HepG2 (cell line): Measurements from ENCODE around the gene CAMKV. TPM values are rescaled to one million over a fixed set of nuclear protein-coding genes. Genes with fewer than 3 reads are reported as not detected.
A peak's percentile ranks its signal among the peaks of the same experiment; 100 is the strongest.

Experiments used
- ATAC-seq: fragments of 200-7000 bp; cut with Tn5 transposase; 3 replicates; pipeline ENCODE4 v1.9.1; 2020; ENCODE audit warnings: mild to moderate bottlenecking, moderate library complexity
- BruUV-seq: library from RNA; stranded (reverse); fragments of 400-500 nt; replicated peaks from 2 replicates; lab custom pipeline; 2021; lab: Mats Ljungman, UMichigan
- CTCF ChIA-PET: fragments of 300-600 bp; formaldehyde crosslinking; extraction: SDS; loops from one replicate; lab custom pipeline; 2021; ENCODE audit warnings: low total read pairs, inconsistent platforms, low intra/inter-chr PET ratio; lab: Yijun Ruan, JAX
- POLR2A ChIA-PET: fragments of 350-600 bp; sonication (Branson Sonifier 250); formaldehyde crosslinking; loops from one replicate; lab custom pipeline; 2020; ENCODE audit warnings: antibody characterized with exemption, inconsistent platforms; lab: Yijun Ruan, JAX
- DNase-seq: peaks from one replicate; pipeline ENCODE4 v3.0.0-alpha.2; 2015; ENCODE audit warnings: low spot score
- FAIRE-seq: peaks from 3 replicates; lab custom pipeline; 2011; peaks lifted over from hg19 to GRCh38; lab: Jason Lieb, UNC
- H2AFZ ChIP-seq: one replicate; pipeline ENCODE4 v1.6.1; 2011; ENCODE audit warnings: low read length, inconsistent platforms
- H3K27ac ChIP-seq: fragments of 300-600 bp; 3 replicates; pipeline ENCODE4 v1.8.0; 2011; ENCODE audit warnings: mixed run types, mild to moderate bottlenecking, mixed read lengths, low read length, inconsistent platforms; ENCODE audit not compliant: insufficient read depth; ENCODE audit errors: extremely low read length
- H3K27me3 ChIP-seq, 2 experiments: fragments of 200-600 bp in 1 of 2; 2 replicates in 1 of 2; 3 replicates in 1 of 2; pipeline versions ENCODE4 v1.6.0 to v1.8.0; 2011; ENCODE audit warnings: low read length in 2 of 2, mild to moderate bottlenecking in 2 of 2, moderate library complexity in 2 of 2, inconsistent platforms in 1 of 2; ENCODE audit not compliant: insufficient read depth in 2 of 2, control insufficient read depth in 1 of 2
- H3K36me3 ChIP-seq, 2 experiments: fragments of 200-600 bp in 1 of 2; replicated peaks in 1 of 2; 2 replicates in 1 of 2; 3 replicates in 1 of 2; pipeline versions ENCODE4 v1.5.1 to v1.8.0; 2011; ENCODE audit warnings: low read length in 2 of 2, inconsistent platforms in 1 of 2; ENCODE audit not compliant: insufficient read depth in 2 of 2, control insufficient read depth in 1 of 2
- H3K4me1 ChIP-seq: 2 replicates; pipeline ENCODE4 v1.5.1; 2012; ENCODE audit warnings: low read length, inconsistent platforms; ENCODE audit not compliant: insufficient read depth
- H3K4me2 ChIP-seq: 2 replicates; pipeline ENCODE4 v1.6.0; 2011; ENCODE audit warnings: low read depth, low read length, inconsistent platforms
- H3K4me3 ChIP-seq, 3 experiments: fragments of 200-600 bp in 1 of 3; sonication (generic), shearing (Covaris generic) in 1 of 3; replicated peaks in 1 of 3; 2 replicates each; pipeline ENCODE4 v1.5.1; 2011 to 2016; ENCODE audit warnings: low read length in 3 of 3, inconsistent platforms in 2 of 3, low read depth in 2 of 3, mild to moderate bottlenecking in 2 of 3, control low read depth in 1 of 3, mixed read lengths in 1 of 3; ENCODE audit not compliant: insufficient read depth in 1 of 3
- H3K79me2 ChIP-seq: one replicate; pipeline ENCODE4 v1.6.1; 2011; ENCODE audit warnings: low read length, inconsistent platforms; ENCODE audit not compliant: insufficient read depth
- H3K9ac ChIP-seq: 2 replicates; pipeline ENCODE4 v1.6.0; 2011; ENCODE audit warnings: mild to moderate bottlenecking, low read depth, low read length, inconsistent platforms; ENCODE audit not compliant: insufficient read depth
- H3K9me3 ChIP-seq: 2 replicates; pipeline ENCODE4 v1.5.1; 2012; ENCODE audit warnings: mild to moderate bottlenecking, low read length
- H4K20me1 ChIP-seq: 2 replicates; pipeline ENCODE4 v1.6.0; 2011; ENCODE audit warnings: inconsistent platforms, mild to moderate bottlenecking, low read length, moderate library complexity; ENCODE audit not compliant: insufficient read depth
- FOXO1 ChIP-seq: sonication (generic); formaldehyde crosslinking; IDR thresholded peaks from 2 replicates; pipeline ENCODE4 v1.4.0; 2020; ENCODE audit warnings: missing genetic modification reagents
- MAFF ChIP-seq: IDR thresholded peaks from 2 replicates; pipeline ENCODE4 v1.6.1; 2011; ENCODE audit warnings: low read depth, low read length, improper control_type of control experiment
- MAFK ChIP-seq, 2 experiments: IDR thresholded peaks in 1 of 2; conservative IDR thresholded peaks in 1 of 2; 2 replicates each; pipeline ENCODE4 v1.6.1; 2011; ENCODE audit warnings: improper control_type of control experiment in 2 of 2, low read length in 2 of 2
- NCOA2 ChIP-seq: sonication (generic); formaldehyde crosslinking; IDR thresholded peaks from 2 replicates; pipeline ENCODE4 v1.8.0; 2022; ENCODE audit warnings: inconsistent platforms
- RFXANK ChIP-seq: IDR thresholded peaks from 2 replicates; pipeline ENCODE4 v1.6.1; 2016
- SATB2 ChIP-seq: sonication (generic); formaldehyde crosslinking; IDR thresholded peaks from 2 replicates; pipeline ENCODE4 v1.5.0; 2020; ENCODE audit warnings: missing genetic modification reagents
- ZNF451 ChIP-seq: sonication (generic); formaldehyde crosslinking; IDR thresholded peaks from 2 replicates; pipeline ENCODE4 v1.5.0; 2020; ENCODE audit warnings: mild to moderate bottlenecking, missing genetic modification reagents
- ZNF549 ChIP-seq: sonication (generic); formaldehyde crosslinking; IDR thresholded peaks from 2 replicates; pipeline ENCODE4 v1.5.0; 2020; ENCODE audit warnings: missing genetic modification reagents
- ZNF615 ChIP-seq: sonication (generic); formaldehyde crosslinking; IDR thresholded peaks from 2 replicates; pipeline ENCODE4 v1.5.0; 2020; ENCODE audit warnings: mild to moderate bottlenecking, missing genetic modification reagents, borderline replicate concordance
- ZNF879 ChIP-seq: sonication (generic); formaldehyde crosslinking; IDR thresholded peaks from 2 replicates; pipeline ENCODE4 v1.8.1; 2023; ENCODE audit warnings: missing genetic modification reagents
- WGBS: methylation state at CpG from one replicate; pipeline ENCODE4 v1.1.6; 2017; ENCODE audit warnings: low lambda C conversion rate; 5-methylcytosine and 5-hydroxymethylcytosine counted together
- in situ Hi-C: cut with HindIII; loops from 2 replicates; pipeline ENCODE4 v1.10.0; 2017; ENCODE audit warnings: low pct_unique_long_range_greater_than_20kb; ENCODE audit not compliant: extremely low pct_ligation_motif_present
- intact Hi-C: fragments of 100-400 bp; cut with micrococcal nuclease; formaldehyde crosslinking; loops from one replicate; pipeline ENCODE4 v1.10.0; 2022; ENCODE audit not compliant: unreplicated experiment
- polyA plus RNA-seq, 8 experiments: library from polyadenylated mRNA; depleted of rRNA in 3 of 8; stranded (reverse) in 7 of 8; unstranded in 1 of 8; fragments of >200 nt; fragmentation: Illumina TruSeq in 4 of 8; extraction: Trizol in 4 of 8; gene quantifications; 2 replicates each; pipeline versions ENCODE4 v1.2.1 to v1.2.3, GENCODE V29; 2011 to 2016; ENCODE audit warnings: low read depth in 4 of 8, missing spikeins in 1 of 8, mixed read lengths in 1 of 8; ENCODE audit not compliant: insufficient read depth in 1 of 8
- total RNA-seq, 5 experiments: library from RNA; depleted of rRNA; stranded (reverse); fragments of >200 nt; fragmentation: Illumina TruSeq; extraction: Trizol; gene quantifications; 2 replicates each; pipeline ENCODE4 v1.2.3, GENCODE V29; 2016; ENCODE audit warnings: low read depth in 1 of 5
- TF ChIP-seq, protein P1 (sequence below): sonication (generic); formaldehyde crosslinking; IDR thresholded peaks from 2 replicates; pipeline ENCODE4 v1.9.0; 2022; ENCODE audit warnings: missing genetic modification reagents, mild to moderate bottlenecking, borderline replicate concordance
- TF ChIP-seq, protein P2 (sequence below): fragments of 450-650 bp; IDR thresholded peaks from 2 replicates; pipeline ENCODE4 v1.6.1; 2017; ENCODE audit warnings: mild to moderate bottlenecking
- TF ChIP-seq, protein P3 (sequence below): IDR thresholded peaks from 2 replicates; pipeline ENCODE4 v1.6.1; 2016; ENCODE audit warnings: low read depth

CAMKV gene
- total and polyA plus RNA-seq, 2 of the 13 experiments (the other 11 are each of a cell fraction or from before 2014, with no cell fraction given): 0.13 to 0.15 TPM

DNA sequence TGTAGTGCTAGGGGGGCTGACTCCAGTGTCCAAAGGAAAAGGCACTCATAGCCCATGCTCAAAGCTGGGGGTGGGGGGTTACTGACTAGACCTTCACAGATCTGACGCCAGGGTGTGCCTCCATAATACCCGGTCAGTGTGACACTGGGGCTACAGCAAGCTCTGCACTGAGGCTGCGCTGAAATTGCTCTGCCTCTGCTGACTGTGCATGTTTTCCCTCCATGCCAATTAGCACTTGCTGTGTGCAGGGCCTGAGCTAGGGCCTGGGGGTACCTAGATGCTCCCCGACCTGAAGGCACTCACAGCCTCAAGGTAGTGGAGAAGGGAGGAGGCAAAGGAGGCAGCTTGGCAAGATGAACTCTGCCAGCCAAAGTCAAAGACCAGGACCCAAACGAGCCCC lies 5.2 kb downstream of the CAMKV start:
- Histone ChIP-seq H3K4me1 (no peaks in the 10 kb centered on the region), H3K4me2 (no peak overlapping the region), H4K20me1 (no peaks in the 10 kb centered on the region), H3K9ac (no peak overlapping the region), H3K9me3 (no peaks in the 10 kb centered on the region), H3K27me3 (peaks cover 8 to 71% of the 10 kb centered on the region in 2 experiments; a peak in 4 of 5 replicates), H2AFZ (no peak overlapping the region), H3K27ac (no peak overlapping the region), H3K36me3 (no peaks in the 10 kb centered on the region), H3K4me3 (no peak overlapping the region), H3K79me2 (no peaks in the 10 kb centered on the region)
- FAIRE-seq (no peak), ATAC-seq (no peak), DNase-seq (no peak)
- WGBS: 9% methylated on average over 5 of the region's 5 CpGs
- ChIA-PET CTCF (no interaction called here), POLR2A (no interaction called here)
- BruUV-seq: no TSS peak
- in situ Hi-C loops: no loop called here
- TF ChIP-seq, protein P1, sequence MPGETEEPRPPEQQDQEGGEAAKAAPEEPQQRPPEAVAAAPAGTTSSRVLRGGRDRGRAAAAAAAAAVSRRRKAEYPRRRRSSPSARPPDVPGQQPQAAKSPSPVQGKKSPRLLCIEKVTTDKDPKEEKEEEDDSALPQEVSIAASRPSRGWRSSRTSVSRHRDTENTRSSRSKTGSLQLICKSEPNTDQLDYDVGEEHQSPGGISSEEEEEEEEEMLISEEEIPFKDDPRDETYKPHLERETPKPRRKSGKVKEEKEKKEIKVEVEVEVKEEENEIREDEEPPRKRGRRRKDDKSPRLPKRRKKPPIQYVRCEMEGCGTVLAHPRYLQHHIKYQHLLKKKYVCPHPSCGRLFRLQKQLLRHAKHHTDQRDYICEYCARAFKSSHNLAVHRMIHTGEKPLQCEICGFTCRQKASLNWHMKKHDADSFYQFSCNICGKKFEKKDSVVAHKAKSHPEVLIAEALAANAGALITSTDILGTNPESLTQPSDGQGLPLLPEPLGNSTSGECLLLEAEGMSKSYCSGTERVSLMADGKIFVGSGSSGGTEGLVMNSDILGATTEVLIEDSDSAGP (CRISPR knock-in tag): no peak
- peak; percentile 60 to 63 for TF ChIP-seq MAFK (conservative IDR thresholded peaks at IDR 0.05 in 1 of 2, IDR thresholded peaks at IDR 0.05 in 1 of 2; ENCODE audit: low read length in 2 of 2)
- TF ChIP-seq MAFF: peak; percentile 55; the same call in 1 of the 2 replicates
- intact Hi-C loops: no loop called here

DNA sequence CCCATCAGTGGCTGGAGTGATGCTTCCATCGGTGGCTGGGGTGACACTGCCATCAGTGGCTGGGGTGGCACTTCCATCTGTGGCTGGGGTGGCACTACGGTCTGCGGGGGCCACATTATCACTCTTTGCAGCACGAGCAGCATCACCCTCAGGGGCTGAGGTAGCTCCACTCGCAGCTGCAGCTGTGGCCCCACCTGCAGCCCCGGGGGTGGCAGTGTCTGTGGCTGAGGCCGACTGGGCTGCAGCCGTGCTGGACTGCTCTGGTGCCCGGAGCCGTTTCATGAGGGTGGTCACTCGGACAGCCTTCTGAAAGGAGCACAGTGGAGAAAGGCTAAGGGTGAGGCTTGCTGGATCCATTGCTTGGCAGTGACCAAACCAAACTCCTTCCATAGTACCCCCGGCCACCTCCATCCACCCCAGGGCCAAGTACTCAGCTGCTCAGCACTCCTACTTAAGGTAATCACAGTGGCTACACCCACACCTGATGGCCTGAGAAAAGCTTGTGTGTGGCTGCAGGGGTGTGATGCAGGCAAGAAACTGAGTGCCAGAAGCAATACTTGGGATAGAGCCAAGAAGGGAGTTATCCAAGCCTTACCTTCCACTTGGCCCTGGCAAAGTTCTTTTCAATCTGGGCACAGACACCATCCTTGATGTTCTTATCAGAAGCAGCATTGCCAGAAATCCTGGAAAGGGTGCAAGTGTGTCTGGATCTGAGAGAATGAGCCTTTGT lies 10.0 kb downstream of the CAMKV start:
- in situ Hi-C loops: no loop called here
- ChIA-PET CTCF (no interaction called here), POLR2A (no interaction called here)
- no peaks in the 10 kb centered on the region for H4K20me1 ChIP-seq
- H3K27ac ChIP-seq: no peak overlapping the region
- peaks cover 5 to 34% of the 10 kb centered on the region in 2 experiments for H3K27me3 ChIP-seq
- no peaks in the 10 kb centered on the region for H3K36me3 ChIP-seq
- no peak overlapping the region for H3K4me2 ChIP-seq
- no peak overlapping the region for H3K4me3 ChIP-seq
- peaks cover 34% of the 10 kb centered on the region for H3K4me1 ChIP-seq
- H3K9me3 ChIP-seq: no peaks in the 10 kb centered on the region
- no peak for ATAC-seq
- no TSS peak for BruUV-seq
- H3K9ac ChIP-seq: no peak overlapping the region
- DNase-seq: no peak
- H2AFZ ChIP-seq: no peak overlapping the region
- intact Hi-C loops: no loop called here
- FAIRE-seq: no peak
- H3K79me2 ChIP-seq: peaks cover 12% of the 10 kb centered on the region
- 50% methylated on average over 1 of the region's 12 CpGs for WGBS
- TF ChIP-seq ZNF451 (CRISPR knock-in tag): no peak
- no peak for TF ChIP-seq ZNF549 (CRISPR knock-in tag)
- TF ChIP-seq NCOA2: no peak
- TF ChIP-seq RFXANK (CRISPR knock-in tag): no peak
- TF ChIP-seq, protein P2, sequence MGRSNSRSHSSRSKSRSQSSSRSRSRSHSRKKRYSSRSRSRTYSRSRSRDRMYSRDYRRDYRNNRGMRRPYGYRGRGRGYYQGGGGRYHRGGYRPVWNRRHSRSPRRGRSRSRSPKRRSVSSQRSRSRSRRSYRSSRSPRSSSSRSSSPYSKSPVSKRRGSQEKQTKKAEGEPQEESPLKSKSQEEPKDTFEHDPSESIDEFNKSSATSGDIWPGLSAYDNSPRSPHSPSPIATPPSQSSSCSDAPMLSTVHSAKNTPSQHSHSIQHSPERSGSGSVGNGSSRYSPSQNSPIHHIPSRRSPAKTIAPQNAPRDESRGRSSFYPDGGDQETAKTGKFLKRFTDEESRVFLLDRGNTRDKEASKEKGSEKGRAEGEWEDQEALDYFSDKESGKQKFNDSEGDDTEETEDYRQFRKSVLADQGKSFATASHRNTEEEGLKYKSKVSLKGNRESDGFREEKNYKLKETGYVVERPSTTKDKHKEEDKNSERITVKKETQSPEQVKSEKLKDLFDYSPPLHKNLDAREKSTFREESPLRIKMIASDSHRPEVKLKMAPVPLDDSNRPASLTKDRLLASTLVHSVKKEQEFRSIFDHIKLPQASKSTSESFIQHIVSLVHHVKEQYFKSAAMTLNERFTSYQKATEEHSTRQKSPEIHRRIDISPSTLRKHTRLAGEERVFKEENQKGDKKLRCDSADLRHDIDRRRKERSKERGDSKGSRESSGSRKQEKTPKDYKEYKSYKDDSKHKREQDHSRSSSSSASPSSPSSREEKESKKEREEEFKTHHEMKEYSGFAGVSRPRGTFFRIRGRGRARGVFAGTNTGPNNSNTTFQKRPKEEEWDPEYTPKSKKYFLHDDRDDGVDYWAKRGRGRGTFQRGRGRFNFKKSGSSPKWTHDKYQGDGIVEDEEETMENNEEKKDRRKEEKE: no peak
- TF ChIP-seq, protein P3, sequence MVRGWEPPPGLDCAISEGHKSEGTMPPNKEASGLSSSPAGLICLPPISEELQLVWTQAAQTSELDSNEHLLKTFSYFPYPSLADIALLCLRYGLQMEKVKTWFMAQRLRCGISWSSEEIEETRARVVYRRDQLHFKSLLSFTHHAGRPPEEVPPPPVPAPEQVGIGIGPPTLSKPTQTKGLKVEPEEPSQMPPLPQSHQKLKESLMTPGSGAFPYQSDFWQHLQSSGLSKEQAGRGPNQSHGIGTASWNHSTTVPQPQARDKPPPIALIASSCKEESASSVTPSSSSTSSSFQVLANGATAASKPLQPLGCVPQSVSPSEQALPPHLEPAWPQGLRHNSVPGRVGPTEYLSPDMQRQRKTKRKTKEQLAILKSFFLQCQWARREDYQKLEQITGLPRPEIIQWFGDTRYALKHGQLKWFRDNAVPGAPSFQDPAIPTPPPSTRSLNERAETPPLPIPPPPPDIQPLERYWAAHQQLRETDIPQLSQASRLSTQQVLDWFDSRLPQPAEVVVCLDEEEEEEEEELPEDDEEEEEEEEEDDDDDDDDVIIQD (CRISPR knock-in tag): no peak
- no peak for TF ChIP-seq ZNF879 (CRISPR knock-in tag)
- no peak for TF ChIP-seq SATB2 (CRISPR knock-in tag)
- no peak for TF ChIP-seq ZNF615 (CRISPR knock-in tag)
- TF ChIP-seq FOXO1 (CRISPR knock-in tag): no peak
